ENCODE results near the gene TPK1.

Gene TPK1

GRCh38 chr7:144523621-144524020, 312.2 kb downstream of the TPK1 start:
- DNase-seq: no peak

- no peak for DNase-seq
Measured at GRCh38 chr7:144519925-144520324, 315.9 kb downstream of the TPK1 start.

- DNase-seq: no peak
Measured at GRCh38 chr7:144518360-144518759, 317.5 kb downstream of the TPK1 start.

GRCh38 chr7:144517749-144518148, 318.1 kb downstream of the TPK1 start:
- no peak for DNase-seq

- no peak for DNase-seq
Measured at GRCh38 chr7:144516729-144517525, 318.9 kb downstream of the TPK1 start.

- DNase-seq: no peak
Measured at GRCh38 chr7:144513334-144513733, 322.5 kb downstream of the TPK1 start.

- no peak for DNase-seq
Measured at GRCh38 chr7:144510621-144511020, 325.2 kb downstream of the TPK1 start.

- DNase-seq: no peak
Measured at GRCh38 chr7:144508702-144509101, 327.2 kb downstream of the TPK1 start.

- no peak for DNase-seq
Measured at GRCh38 chr7:144503215-144503614, 332.6 kb downstream of the TPK1 start.

- DNase-seq: no peak
Measured at GRCh38 chr7:144500225-144500624, 335.6 kb downstream of the TPK1 start.

GRCh38 chr7:144497282-144497681, 338.6 kb downstream of the TPK1 start:
- no peak for DNase-seq

GRCh38 chr7:144494355-144494754, 341.5 kb downstream of the TPK1 start:
- no peak for DNase-seq

GRCh38 chr7:144489504-144489903, 346.3 kb downstream of the TPK1 start:
- no peak for DNase-seq

GRCh38 chr7:144488977-144489376, 346.9 kb downstream of the TPK1 start:
- no peak for DNase-seq

GRCh38 chr7:144487901-144488300, 348.0 kb downstream of the TPK1 start:
- no peak for DNase-seq

GRCh38 chr7:144484445-144484844, 351.4 kb downstream of the TPK1 start:
- no peak for DNase-seq

GRCh38 chr7:144483189-144483588, 352.7 kb downstream of the TPK1 start:
- no peak for DNase-seq

- no peak for DNase-seq
Measured at GRCh38 chr7:144481833-144482232, 354.0 kb downstream of the TPK1 start.

- no peak for DNase-seq
Measured at GRCh38 chr7:144477348-144477747, 358.5 kb downstream of the TPK1 start.

GRCh38 chr7:144474800-144475615, 360.8 kb downstream of the TPK1 start:
- DNase-seq: no peak

- DNase-seq: no peak
Measured at GRCh38 chr7:144474363-144474762, 361.5 kb downstream of the TPK1 start.

GRCh38 chr7:144473908-144474307, 361.9 kb downstream of the TPK1 start:
- no peak for DNase-seq

GRCh38 chr7:144470078-144470477, 365.8 kb downstream of the TPK1 start:
- no peak for DNase-seq

Measured in activated gamma-delta T cell treated with Interleukin-2 at 50 U/mL for 16 hours (primary cell).